Measurements from ENCODE around the gene STXBP2.

STXBP2 gene

DNA sequence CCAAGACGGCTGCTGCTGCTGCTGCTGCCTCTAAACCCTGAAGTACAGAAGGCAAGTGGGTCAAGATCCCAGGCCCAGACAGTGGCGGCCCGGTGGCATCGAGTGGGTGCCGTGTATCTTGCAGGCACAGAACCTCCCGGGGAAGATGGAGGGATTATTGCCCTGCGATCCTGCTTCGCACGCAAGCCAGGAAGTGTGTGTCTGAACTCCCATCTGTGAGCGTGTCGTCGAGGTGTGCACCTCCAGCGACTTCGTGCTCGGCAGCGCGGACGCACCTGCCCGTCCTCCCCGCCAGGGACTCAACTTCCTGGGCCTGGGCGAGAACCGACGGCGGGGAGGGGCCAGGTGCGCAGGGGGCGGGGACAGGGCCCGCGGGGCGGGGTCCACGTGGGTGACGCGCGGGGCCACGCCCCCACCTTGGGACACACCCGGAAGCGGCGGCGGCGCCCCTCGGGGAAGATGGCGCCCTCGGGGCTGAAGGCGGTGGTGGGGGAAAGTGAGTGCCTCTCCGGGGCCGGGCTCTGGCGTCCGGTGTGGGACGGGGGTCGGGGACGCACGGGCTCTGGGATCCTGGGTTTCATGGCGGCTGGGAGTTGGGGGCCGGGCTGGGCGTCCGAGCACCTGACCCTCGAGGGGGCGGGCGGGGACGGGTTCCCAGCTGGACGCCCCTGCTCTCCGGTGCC, at the start of gene STXBP2:
Gene STXBP2 (plus strand): TSS at position 420 of the 683 bp plus-strand sequence. CDS start 40 bp downstream, at position 460.
- DNase-seq (ENCODE audit: low spot score), result no peak

DNA sequence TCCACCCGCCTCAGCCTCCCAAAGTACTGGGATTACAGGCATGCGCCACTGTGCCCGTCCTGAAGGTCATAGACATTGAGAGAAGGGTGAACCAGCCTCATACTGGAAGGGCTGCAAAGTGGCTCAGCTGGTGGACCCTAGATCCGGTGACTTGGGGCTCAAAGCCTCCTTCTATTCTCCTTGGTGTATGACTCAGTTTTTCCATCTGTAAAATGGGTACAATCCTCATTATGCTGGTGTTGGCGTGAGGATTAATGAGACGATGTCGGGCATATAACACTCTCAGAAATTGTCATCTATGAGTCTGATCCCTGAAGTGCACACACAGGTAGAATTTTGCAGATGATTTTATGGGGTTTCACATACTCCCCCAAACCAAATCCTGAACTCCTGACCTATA, 47.1 kb upstream of the STXBP2 start:
- no peak for DNase-seq (ENCODE audit: low spot score)

DNA sequence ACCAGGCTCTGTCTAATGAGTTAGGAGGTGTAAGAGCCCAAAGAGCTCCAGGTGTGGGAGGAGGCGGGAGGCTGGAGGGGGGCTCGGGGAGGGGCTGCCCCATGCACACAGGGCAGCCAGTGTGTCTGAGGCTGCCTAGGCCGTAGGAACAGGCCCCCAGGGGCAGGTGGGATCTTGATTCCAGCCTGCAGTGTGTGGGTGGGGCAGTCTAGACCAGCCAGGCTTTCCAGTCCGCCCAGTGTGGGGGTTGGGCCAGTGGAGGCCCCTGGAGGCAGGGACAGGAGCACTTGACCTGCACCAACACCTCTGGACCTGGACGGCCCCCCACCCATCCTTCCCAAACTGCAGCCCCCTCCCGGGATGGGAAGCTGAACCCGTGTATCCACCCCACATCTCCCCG, 46.7 kb upstream of the STXBP2 start:
- DNase-seq (ENCODE audit: low spot score), result no peak

DNA sequence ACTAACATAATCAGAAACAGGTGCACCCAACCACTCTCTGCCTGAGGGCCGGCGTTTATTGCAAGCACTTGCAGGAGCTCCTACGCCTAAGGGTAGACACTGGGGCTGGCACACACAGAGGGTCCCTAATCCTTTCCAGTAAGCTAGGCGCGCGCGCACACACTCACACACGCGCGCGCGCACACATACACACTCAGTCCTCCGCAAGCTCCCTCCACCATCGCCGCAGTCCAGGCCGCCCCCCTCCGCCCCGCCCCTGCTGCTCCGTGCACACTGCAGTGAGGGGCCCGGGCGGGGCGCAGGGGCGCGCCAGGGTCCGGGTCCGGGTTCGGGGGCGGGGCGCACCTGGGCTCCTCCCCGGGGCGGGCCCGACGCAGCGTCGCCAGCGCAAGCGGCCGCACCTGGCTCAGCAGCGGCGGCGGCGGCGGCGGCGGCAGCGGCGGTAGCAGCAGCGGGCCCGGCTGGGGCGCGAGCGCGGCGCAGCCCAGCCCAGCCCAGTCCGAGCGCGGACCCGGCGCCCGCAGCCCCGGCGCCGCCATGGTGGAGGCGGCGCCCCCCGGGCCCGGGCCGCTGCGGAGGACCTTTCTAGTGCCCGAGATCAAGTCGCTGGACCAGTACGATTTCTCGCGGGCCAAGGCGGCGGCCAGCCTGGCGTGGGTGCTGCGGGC, 41.3 kb upstream of the STXBP2 start, which contains the start of gene CAMSAP3:
Gene CAMSAP3 (plus strand): TSS at position 398 of the 668 bp plus-strand sequence. CDS start 140 bp downstream, at position 538.
- DNase-seq (ENCODE audit: low spot score), result peak; percentile 48

DNA sequence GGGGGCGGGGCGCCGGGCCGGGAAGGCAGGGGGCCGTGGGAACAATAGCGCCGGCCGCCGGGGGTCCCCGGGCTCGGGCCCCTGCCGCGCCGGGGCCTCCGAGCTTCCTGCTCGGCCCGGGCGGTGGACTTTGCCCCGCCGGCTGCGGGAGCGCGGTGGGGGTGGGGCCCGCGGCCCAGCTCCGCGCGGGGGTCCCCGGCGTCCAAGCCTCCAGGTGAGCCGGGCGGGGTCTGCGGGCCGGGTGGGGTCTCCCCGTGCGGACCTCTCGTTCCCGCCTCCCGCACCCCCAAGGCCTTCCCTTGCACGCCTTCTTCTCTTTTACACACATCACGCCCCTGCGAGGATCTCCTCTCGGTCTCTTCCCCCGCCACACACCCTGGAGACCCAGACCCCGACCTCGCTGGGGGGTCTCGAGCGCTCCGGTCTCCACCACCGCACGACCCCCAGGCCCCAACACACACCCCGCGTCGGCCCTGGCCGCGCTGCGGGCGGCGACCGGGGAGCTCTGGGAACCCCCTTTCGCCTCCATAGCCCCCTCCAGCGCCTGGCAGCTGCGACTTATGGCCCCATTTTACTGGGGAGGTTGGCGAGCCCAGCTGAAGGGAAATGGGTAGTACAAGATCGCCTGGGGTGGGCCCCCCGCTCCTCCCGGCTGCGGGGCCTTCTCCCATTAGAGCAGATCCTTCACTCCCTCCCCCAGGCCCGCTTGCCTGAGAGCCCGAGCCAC, 40.5 kb upstream of the STXBP2 start:
- DNase-seq (ENCODE audit: low spot score), result no peak

DNA sequence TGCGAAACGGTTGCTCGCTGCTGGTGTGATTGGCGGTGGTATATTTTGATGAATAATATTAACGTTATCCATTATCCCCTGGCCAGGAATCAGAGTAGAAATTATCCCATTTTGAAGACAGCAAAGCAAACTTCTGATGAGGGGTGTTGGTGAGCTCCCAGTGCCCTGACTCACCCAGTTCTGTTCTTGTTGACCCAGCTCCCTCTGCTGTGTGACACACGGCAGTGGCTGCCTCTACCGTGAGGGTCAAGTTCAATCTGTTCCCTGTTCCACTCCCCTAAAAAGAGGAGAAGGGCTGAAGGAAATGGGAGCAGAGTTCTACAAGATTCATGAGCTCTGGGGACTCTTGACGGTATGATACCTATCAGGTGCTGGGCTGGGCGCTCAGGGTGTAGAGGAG, 39.2 kb upstream of the STXBP2 start:
- peak; percentile 48 for DNase-seq (ENCODE audit: low spot score)

DNA sequence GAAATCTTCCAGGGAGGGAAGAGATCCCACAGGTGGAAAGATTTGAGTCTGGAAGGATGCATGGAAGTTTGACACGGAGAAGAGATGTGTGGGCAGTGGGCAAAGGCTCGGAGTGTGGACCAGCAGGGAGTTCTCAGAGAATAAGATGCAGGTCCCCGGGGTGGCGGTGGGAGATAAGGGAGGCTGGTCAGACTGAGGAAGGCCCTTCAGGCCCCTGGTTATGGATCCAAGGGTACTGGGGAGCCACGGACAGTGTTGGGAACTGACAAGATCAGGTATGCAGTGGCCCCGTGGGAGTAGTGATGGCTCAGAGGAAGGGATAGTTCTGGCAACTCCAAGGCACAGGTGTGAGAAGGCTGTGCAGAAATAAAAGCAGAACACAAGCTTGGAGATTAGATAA, 38.7 kb upstream of the STXBP2 start:
- DNase-seq (ENCODE audit: low spot score), result no peak

DNA sequence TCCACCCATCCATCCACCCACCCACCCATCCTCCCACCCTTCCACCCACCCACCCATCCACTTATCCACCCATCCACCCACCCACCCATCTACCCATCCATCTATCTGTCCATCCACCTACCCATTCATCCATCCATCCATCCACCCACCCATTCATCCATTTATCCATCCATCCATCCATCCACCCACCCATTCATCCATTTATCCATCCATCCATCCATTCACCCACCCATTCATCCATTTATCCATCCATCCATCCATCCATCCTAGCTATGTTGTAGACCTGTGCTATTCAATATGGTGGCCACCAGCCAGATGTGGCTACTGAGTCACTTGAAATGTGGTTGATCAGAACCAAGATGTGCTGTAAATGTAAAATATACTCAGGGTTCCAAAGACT, 36.2 kb upstream of the STXBP2 start:
- DNase-seq (ENCODE audit: low spot score), result no peak

DNA sequence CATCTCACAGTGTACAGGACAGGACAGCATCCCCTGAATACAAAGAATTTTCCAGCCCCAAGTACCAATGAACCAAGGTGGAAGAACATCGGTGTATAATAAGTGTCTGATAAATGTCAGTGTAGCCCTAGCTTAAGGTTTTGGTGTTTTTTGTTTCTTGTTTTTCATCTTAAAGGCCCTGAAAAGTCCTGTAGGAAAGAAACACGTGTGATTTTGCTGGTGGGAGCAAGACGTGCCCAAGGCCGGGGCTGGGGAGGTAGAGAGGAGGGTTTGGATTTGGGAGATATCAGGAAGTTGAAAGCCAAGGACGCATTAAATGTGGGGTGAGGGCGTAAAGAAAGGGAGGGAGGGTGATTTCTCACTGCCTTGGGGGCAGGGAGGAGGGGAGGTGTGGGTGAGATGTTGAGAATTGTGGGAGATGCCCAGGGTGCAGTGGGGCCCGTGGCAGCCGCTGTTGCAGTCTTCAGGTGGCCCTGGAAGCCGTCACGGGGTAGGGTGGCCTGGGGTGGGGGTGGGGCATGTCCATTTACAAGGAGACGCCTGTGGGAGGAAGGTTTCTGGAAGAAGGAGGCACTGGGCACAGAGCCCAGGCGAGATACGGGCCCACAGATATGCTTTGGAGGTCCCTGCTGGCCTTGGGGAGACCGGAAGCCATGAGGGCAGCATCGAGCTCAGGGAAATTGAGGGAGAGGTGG, 34.5 kb upstream of the STXBP2 start:
- no peak for DNase-seq (ENCODE audit: low spot score)

DNA sequence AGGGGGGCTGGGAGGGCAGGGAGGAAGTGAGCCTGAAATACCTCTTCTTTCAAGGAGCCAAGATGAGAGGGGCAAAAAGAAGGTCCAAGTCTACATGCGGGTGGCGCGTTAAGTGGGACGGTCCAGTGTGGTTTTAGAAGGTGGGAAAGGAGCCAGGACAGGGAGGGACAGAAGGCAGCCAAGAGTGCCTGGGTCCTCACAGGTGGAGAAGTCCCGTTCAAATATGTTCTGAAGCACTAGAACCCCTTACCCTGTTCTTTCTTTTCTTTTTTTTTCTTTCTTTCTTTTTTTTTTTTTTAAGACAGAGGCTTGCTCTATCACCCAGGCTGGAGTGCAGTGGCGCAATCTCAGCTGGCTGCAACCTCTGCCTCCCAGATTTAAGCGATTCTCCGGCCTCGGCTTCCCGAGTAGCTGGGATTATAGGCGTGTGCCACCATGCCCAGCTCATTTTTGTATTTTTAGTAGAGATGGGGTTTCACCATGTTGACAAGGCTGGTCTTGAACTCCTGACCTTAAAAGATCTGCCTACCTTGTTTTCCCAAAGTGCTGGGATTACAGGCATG, 33.9 kb upstream of the STXBP2 start:
- DNase-seq (ENCODE audit: low spot score), result no peak

DNA sequence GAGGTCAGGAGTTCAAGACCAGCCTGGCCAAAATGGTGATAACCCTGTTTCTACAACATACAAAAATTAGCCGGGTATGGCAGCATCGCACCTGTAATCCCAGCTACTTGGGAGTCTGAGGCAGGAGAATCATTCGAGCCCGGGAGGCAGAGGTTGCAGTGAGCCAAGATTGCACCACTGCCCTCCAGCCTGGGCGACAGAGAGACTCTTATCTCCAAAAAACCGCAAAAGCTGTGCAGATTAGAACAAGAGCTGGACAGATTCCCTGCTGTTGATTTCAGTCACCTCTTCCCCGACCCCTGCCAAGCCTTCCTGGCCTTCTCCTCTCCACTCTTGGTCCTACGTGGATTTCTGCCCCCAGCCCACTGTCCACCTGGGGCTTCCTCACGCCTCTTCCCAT, 33.0 kb upstream of the STXBP2 start:
- no peak for DNase-seq (ENCODE audit: low spot score)

DNA sequence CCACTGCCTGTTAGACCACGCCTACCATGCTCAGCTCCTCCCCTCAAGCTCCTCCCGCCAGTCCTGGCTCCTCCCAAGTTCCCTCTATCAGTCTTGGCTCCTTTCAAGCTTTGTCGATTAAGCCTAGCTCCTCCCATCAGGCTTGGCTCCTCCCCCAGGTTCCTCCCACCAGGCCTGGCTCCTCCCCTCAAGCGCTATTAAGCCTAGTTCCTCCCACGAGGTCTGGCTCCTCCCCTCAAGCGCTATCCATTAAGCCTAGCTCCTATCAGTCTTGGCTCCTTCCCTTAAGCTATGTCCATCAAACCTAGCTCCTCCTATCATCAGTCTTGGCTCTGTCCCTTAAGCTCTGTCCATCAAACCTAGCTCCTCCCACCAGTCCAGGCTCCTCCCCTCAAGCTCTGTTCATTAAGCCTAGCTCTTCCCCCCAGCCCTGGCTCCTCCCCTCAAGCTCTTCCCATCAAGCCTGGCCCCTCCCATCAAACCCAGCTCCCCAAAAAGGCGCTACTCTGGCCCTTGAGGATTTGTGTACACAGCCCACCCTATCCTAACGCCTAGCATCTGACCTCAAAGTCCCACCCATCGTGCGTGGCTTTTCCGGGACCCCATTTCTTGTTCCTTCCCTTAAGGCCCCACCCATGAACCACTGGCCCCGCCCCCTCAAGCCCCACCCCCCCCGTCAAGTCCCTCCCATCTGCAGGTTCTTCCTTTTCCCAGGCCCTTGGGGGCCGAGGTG, 31.3 kb upstream of the STXBP2 start:
- DNase-seq (ENCODE audit: low spot score), result peak; percentile 73

DNA sequence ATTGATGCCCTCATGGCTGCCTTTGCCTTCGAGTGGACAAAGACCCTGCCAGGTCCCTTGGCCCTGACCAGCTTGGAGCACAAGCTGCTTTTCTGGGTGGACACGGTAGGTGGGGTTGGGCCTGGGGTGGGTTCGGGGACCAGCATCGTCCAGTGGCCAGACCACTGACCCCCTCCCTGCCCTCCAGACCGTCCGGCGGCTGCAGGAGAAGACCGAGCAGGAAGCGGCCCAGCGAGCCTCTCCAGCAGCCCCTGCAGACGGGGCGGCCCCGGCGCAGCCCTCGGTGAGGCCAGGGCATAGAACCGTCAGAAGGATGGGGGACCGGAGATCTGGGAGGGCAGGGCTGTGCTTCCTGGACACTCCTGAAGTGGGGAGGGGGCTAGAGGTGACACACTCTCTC, 30.6 kb upstream of the STXBP2 start:
- no peak for DNase-seq (ENCODE audit: low spot score)

DNA sequence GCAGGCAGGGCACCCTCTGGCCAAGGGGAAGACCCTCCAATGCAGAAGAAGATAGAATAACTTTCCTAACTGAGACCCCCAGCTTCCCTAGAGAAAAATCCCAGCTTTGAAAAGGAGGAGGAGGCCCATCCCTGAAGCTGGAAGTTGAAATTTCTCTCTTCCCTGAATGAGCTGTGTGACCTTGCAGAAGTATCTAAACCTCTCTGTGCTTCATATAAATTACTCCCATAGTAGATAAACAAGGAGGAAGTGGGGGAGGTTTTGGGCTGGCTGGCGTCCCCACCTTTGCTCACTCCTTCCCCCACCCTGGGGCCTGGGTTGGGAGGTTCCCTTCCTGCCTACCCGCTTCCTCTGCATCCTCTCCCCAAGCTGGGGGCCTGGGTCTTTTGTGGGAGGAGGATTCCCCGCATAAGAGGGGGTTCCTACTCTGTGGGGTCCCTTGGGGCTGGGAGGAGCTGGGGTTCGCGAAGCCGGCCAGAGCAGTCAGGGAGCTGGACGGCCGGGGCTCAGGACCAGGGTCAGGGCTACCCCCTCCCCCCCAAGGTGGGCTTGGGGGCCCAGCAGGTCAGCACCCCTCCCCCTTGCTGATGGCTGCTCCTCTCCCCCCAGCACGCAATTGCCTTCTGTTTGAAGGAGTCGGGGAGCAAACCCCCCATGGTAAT, 29.6 kb upstream of the STXBP2 start:
- DNase-seq (ENCODE audit: low spot score), result no peak

DNA sequence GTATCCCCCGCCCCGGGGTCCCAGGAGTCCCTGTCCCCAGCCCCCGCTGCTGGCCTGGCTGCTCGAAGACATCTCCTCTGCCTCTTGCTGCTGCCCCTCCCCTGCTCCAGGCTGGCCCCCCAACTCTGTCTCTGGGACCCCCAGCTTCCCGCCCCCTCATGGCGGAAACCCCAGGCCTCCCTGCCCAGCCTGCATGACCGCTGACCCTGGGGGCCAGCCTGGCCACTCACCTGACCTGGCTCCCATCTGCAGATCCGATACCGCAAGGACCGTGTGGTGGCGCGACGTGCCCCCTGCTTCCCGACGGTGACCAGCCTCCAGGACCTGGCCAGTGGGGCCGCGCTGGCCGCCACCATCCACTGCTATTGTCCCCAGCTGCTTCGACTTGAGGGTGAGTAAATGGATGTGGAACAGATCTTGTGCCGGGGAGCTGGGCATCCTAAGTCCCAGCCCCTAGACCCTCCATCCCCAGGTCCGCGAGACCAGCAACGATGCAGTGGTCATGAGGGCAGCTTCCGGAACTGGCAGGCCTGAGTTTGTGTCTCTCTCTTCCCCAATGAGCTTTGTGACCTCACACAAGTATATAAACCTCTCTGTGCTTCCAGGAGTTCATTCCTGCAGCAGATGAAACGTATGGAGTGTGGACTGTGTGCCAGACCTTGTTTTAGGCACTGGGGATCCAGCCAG, 28.9 kb upstream of the STXBP2 start:
- DNase-seq (ENCODE audit: low spot score), result no peak

DNA sequence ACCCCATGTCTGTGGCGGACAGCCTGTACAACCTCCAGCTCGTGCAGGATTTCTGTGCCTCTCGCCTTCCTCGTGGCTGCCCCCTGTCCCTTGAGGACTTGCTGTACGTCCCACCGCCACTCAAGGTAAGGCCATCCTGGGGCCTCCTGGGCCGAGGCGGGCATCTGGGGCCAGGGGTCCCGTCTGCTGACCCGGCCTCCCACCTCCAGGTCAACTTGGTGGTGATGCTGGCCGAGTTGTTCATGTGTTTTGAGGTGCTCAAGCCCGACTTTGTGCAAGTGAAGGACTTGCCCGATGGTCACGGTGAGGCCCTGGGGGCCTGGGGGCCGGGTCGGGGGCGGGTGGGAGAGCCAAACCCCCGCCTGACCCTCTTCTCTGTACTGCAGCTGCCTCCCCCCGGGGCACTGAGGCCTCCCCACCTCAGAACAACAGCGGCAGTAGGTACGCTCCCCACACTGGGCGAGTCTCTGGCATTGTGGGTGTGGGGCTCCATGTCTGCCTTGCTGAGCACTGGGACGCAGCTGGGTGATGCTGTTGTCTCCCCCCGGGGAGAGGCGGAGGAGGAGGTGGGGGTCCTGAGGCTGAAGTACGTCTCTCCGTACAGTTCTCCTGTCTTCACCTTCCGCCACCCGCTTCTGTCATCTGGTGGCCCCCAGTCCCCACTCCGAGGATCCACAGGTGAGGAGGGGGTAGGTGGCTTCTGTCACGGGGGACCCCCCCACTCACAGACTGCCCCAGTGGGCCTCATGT, 26.2 kb upstream of the STXBP2 start:
- no peak for DNase-seq (ENCODE audit: low spot score)

DNA sequence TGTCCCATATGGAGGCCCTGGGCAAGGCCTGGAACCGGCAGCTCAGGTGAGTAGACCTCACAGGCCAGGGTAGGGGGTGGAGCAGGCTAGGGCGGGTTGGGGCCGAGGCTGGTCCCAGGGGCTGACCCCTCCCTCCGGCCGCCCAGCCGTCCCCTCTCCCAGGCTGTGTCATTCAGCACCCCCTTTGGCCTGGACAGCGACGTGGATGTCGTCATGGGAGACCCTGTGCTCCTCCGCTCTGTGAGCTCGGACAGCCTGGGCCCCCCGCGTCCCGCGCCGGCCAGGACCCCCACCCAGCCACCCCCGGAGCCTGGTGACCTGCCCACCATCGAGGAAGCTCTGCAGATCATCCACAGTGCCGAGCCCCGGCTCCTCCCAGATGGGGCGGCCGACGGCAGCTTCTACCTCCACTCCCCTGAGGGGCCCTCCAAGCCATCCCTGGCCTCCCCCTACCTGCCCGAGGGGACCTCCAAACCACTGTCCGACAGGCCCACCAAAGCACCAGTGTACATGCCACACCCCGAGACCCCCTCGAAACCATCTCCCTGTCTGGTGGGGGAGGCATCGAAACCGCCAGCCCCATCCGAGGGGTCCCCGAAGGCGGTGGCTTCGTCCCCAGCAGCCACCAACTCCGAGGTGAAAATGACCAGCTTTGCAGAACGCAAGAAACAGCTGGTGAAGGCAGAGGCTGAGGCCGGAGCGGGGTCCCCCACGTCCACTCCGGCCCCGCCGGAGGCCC, 25.2 kb upstream of the STXBP2 start:
- DNase-seq (ENCODE audit: low spot score), result no peak

All from RKO (cell line).